HepG2 (cell line): ENCODE data around the gene GATM. TPM values are rescaled to one million over a fixed set of nuclear protein-coding genes. Genes with fewer than 3 reads are reported as not detected.

Experiments used
- AGO2 ChIP-seq: fragments of 200-400 bp; formaldehyde crosslinking; optimal IDR thresholded peaks from 2 replicates; pipeline ENCODE3; 2017; ENCODE audit warnings: mild to moderate bottlenecking, low read depth, low read length, moderate library complexity
- BRD4 ChIP-seq: sonication (generic); formaldehyde crosslinking; IDR thresholded peaks from 2 replicates; pipeline ENCODE4 v1.4.0; 2020; ENCODE audit warnings: missing genetic modification reagents
- EED ChIP-seq: sonication (generic); formaldehyde crosslinking; IDR thresholded peaks from 2 replicates; pipeline ENCODE4 v1.5.0; 2020; ENCODE audit warnings: mild to moderate bottlenecking, missing genetic modification reagents
- FOXK1 ChIP-seq: sonication (generic); formaldehyde crosslinking; IDR thresholded peaks from 2 replicates; pipeline ENCODE4 v1.4.0; 2020; ENCODE audit warnings: low read depth, missing genetic modification reagents, borderline replicate concordance
- HDAC1 ChIP-seq: sonication (generic); formaldehyde crosslinking; IDR thresholded peaks from 2 replicates; pipeline ENCODE4 v1.5.1; 2020; ENCODE audit warnings: mild to moderate bottlenecking, missing genetic modification reagents
- MBD4 ChIP-seq: IDR thresholded peaks from 2 replicates; pipeline ENCODE4 v1.6.1; 2012; ENCODE audit warnings: low read length, inconsistent platforms, borderline replicate concordance
- NFIC ChIP-seq: IDR thresholded peaks from 2 replicates; pipeline ENCODE4 v1.6.1; 2012; ENCODE audit warnings: mild to moderate bottlenecking, low read length, inconsistent platforms
- NFKB2 ChIP-seq: sonication (generic); formaldehyde crosslinking; IDR thresholded peaks from 2 replicates; pipeline ENCODE4 v1.4.0; 2020; ENCODE audit warnings: missing genetic modification reagents, borderline replicate concordance
- PCBP2 ChIP-seq: fragments of 200-400 bp; formaldehyde crosslinking; optimal IDR thresholded peaks from 2 replicates; pipeline ENCODE3; 2018; ENCODE audit warnings: low read length, low read depth; ENCODE audit not compliant: poor library complexity, severe bottlenecking
- RFX5 ChIP-seq: IDR thresholded peaks from 2 replicates; pipeline ENCODE4 v1.6.1; 2011; ENCODE audit warnings: low read depth, low read length, improper control_type of control experiment
- THAP11 ChIP-seq: IDR thresholded peaks from 2 replicates; pipeline ENCODE4 v1.6.1; 2016; ENCODE audit warnings: missing biosample characterization, missing genetic modification reagents
- ZNF20 ChIP-seq: sonication (generic); formaldehyde crosslinking; IDR thresholded peaks from 2 replicates; pipeline ENCODE4 v1.4.0; 2020; ENCODE audit warnings: mild to moderate bottlenecking, moderate library complexity, missing genetic modification reagents
- ZNF205 ChIP-seq: IDR thresholded peaks from 2 replicates; pipeline ENCODE4 v1.6.1; 2018; ENCODE audit warnings: missing biosample characterization, missing genetic modification reagents
- ZNF232 ChIP-seq: sonication (generic); formaldehyde crosslinking; IDR thresholded peaks from 2 replicates; pipeline ENCODE4 v1.4.0; 2020; ENCODE audit warnings: missing genetic modification reagents, borderline replicate concordance
- ZNF34 ChIP-seq: sonication (generic); formaldehyde crosslinking; IDR thresholded peaks from 2 replicates; pipeline ENCODE4 v1.4.0; 2020; ENCODE audit warnings: mild to moderate bottlenecking, missing genetic modification reagents, borderline replicate concordance
- ZNF362 ChIP-seq: sonication (generic); formaldehyde crosslinking; IDR thresholded peaks from 2 replicates; pipeline ENCODE4 v1.4.0; 2020; ENCODE audit warnings: missing genetic modification reagents, mild to moderate bottlenecking, borderline replicate concordance
- ZNF703 ChIP-seq: sonication (generic); formaldehyde crosslinking; IDR thresholded peaks from 2 replicates; pipeline ENCODE4 v1.5.1; 2020; ENCODE audit warnings: missing genetic modification reagents, mild to moderate bottlenecking, moderate library complexity, borderline replicate concordance
- ZNF746 ChIP-seq: sonication (generic); formaldehyde crosslinking; IDR thresholded peaks from 2 replicates; pipeline ENCODE4 v1.8.0; 2022; ENCODE audit warnings: mild to moderate bottlenecking, missing genetic modification reagents
- ZNF768 ChIP-seq: sonication (generic); formaldehyde crosslinking; IDR thresholded peaks from 2 replicates; pipeline ENCODE4 v1.4.0; 2020; ENCODE audit warnings: missing genetic modification reagents
- ZNF788 ChIP-seq: sonication (generic); formaldehyde crosslinking; IDR thresholded peaks from 2 replicates; pipeline ENCODE4 v1.5.0; 2020; ENCODE audit warnings: mild to moderate bottlenecking, missing genetic modification reagents, borderline replicate concordance
- ZNF790 ChIP-seq: sonication (generic); formaldehyde crosslinking; IDR thresholded peaks from 2 replicates; pipeline ENCODE4 v1.8.0; 2022; ENCODE audit warnings: missing genetic modification reagents, mild to moderate bottlenecking, borderline replicate concordance
- ZSCAN22 ChIP-seq: sonication (generic); formaldehyde crosslinking; IDR thresholded peaks from 2 replicates; pipeline ENCODE4 v1.4.0; 2020; ENCODE audit warnings: mild to moderate bottlenecking, missing genetic modification reagents
- ZXDC ChIP-seq: sonication (generic); formaldehyde crosslinking; IDR thresholded peaks from 2 replicates; pipeline ENCODE4 v1.5.0; 2020; ENCODE audit warnings: mild to moderate bottlenecking, missing genetic modification reagents
- polyA plus RNA-seq, 8 experiments: library from polyadenylated mRNA; depleted of rRNA in 3 of 8; stranded (reverse) in 7 of 8; unstranded in 1 of 8; fragments of >200 nt; fragmentation: Illumina TruSeq in 4 of 8; extraction: Trizol in 4 of 8; gene quantifications; 2 replicates each; pipeline versions ENCODE4 v1.2.1 to v1.2.3, GENCODE V29; 2011 to 2016; ENCODE audit warnings: low read depth in 4 of 8, missing spikeins in 1 of 8, mixed read lengths in 1 of 8; ENCODE audit not compliant: insufficient read depth in 1 of 8
- total RNA-seq, 5 experiments: library from RNA; depleted of rRNA; stranded (reverse); fragments of >200 nt; fragmentation: Illumina TruSeq; extraction: Trizol; gene quantifications; 2 replicates each; pipeline ENCODE4 v1.2.3, GENCODE V29; 2016; ENCODE audit warnings: low read depth in 1 of 5
- TF ChIP-seq, protein P1 (sequence below), 2 experiments: sonication (generic) in 1 of 2; formaldehyde crosslinking in 1 of 2; IDR thresholded peaks; 2 replicates each; pipeline versions ENCODE4 v1.4.0 to v1.6.1; 2018 to 2020; ENCODE audit warnings: missing genetic modification reagents in 2 of 2, borderline replicate concordance in 1 of 2, low read depth in 1 of 2, mild to moderate bottlenecking in 1 of 2, missing biosample characterization in 1 of 2

GATM gene
- total and polyA plus RNA-seq, 2 of the 13 experiments (the other 11 are each of a cell fraction or from before 2014, with no cell fraction given) = 2.1 to 16.8 TPM

GRCh38 chr15:45402955-45403877 lies 24.9 kb upstream of the GATM start (continued):
- TF ChIP-seq, protein P1, sequence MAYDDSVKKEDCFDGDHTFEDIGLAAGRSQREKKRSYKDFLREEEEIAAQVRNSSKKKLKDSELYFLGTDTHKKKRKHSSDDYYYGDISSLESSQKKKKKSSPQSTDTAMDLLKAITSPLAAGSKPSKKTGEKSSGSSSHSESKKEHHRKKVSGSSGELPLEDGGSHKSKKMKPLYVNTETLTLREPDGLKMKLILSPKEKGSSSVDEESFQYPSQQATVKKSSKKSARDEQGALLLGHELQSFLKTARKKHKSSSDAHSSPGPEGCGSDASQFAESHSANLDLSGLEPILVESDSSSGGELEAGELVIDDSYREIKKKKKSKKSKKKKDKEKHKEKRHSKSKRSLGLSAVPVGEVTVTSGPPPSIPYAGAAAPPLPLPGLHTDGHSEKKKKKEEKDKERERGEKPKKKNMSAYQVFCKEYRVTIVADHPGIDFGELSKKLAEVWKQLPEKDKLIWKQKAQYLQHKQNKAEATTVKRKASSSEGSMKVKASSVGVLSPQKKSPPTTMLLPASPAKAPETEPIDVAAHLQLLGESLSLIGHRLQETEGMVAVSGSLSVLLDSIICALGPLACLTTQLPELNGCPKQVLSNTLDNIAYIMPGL (CRISPR knock-in tag; IDR thresholded peaks at IDR 0.05; ENCODE audit: borderline replicate concordance in 1 of 2, low read depth in 1 of 2) = peak in 1 of 2 experiments; percentile 61; a peak in 2 of 4 replicates
- TF ChIP-seq NFKB2 (CRISPR knock-in tag) (no peak), ZNF768 (no peak), ZXDC (CRISPR knock-in tag) (no peak), NFIC (no peak), ZNF362 (CRISPR knock-in tag) (no peak), PCBP2 (no peak), ZNF790 (CRISPR knock-in tag) (no peak), ZNF788 (CRISPR knock-in tag) (peak; percentile 65), ZNF232 (CRISPR knock-in tag) (no peak), FOXK1 (CRISPR knock-in tag) (no peak), MBD4 (no peak), RFX5 (no peak), EED (0 out of 2 replicates have a peak, but pooled peaks have one; percentile 47), AGO2 (peak; percentile 90), ZSCAN22 (CRISPR knock-in tag) (no peak), ZNF703 (no peak; the same call in 1 of the 2 replicates), ZNF205 (CRISPR knock-in tag) (no peak), HDAC1 (CRISPR knock-in tag) (0 out of 2 replicates have a peak, but pooled peaks have one; percentile 15), ZNF20 (CRISPR knock-in tag) (no peak), ZNF746 (CRISPR knock-in tag) (no peak), THAP11 (CRISPR knock-in tag) (no peak; the same call in 1 of the 2 replicates), BRD4 (CRISPR knock-in tag) (no peak), ZNF34 (CRISPR knock-in tag) (0 out of 2 replicates have a peak, but pooled peaks have one; percentile 1)
